ENCODE results near the gene TMPRSS3.

TMPRSS3 gene

GRCh38 chr21:42382915-42383314 lies 12.9 kb downstream of the TMPRSS3 start:
- Mint-ChIP-seq H3K4me3 (no peak overlapping the region), H3K27ac (no peak overlapping the region), H3K27me3 (no peaks in the 10 kb centered on the region), H3K36me3 (ENCODE audit: low read depth) (peaks cover 21% of the 10 kb centered on the region), H3K4me1 (ENCODE audit: low read depth) (peaks cover 26% of the 10 kb centered on the region), H3K9me3 (peaks cover 8% of the 10 kb centered on the region)
- DNase-seq, result no peak

DNA sequence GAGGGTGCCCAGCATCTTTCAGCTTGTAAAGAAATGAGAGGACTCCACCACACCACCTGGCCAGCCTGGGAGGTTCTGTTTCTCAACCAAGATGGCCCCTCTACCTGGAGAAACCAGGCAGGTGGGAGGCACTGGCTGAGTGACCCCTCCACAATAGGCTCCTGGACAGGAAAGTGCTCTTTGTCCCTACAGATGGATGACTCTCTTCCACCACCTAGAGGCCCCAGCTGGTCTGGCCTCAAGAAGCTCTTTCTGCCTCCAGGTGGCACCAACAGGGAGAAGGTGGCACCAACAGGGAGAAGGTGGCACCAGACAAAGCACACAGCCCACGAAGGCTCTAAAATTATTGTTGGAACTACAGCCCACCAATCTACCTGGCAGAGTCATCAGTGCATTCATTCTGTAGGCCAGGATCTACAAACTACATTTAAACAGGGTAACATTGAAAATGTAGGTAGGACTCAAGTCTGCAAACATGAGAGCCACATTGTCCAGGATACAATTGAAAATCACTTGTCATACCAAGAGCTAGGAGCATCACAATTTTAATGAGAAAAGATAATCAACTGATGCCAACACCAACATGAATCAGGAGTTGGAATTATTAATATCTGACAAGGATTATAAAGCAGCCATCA lies 14.4 kb downstream of the TMPRSS3 start:
- H3K4me3 Mint-ChIP-seq, result no peak overlapping the region
- H3K27ac Mint-ChIP-seq, result no peak overlapping the region
- peak; percentile 60 for DNase-seq
- no peaks in the 10 kb centered on the region for H3K27me3 Mint-ChIP-seq
- H3K9me3 Mint-ChIP-seq, result peaks cover 8% of the 10 kb centered on the region
- peaks cover 14% of the 10 kb centered on the region for H3K4me1 Mint-ChIP-seq (ENCODE audit: low read depth)
- peaks cover 19% of the 10 kb centered on the region for H3K36me3 Mint-ChIP-seq (ENCODE audit: low read depth)

- H3K36me3 Mint-ChIP-seq (ENCODE audit: low read depth), result peaks cover 19% of the 10 kb centered on the region
- H3K27me3 Mint-ChIP-seq, result no peaks in the 10 kb centered on the region
- no peak overlapping the region for H3K4me3 Mint-ChIP-seq
- H3K4me1 Mint-ChIP-seq (ENCODE audit: low read depth), result peaks cover 25% of the 10 kb centered on the region
- H3K27ac Mint-ChIP-seq, result no peak overlapping the region
- H3K9me3 Mint-ChIP-seq, result peaks cover 8% of the 10 kb centered on the region
- no peak for DNase-seq
Observed at GRCh38 chr21:42379426-42380215, 16.2 kb downstream of the TMPRSS3 start.

DNA sequence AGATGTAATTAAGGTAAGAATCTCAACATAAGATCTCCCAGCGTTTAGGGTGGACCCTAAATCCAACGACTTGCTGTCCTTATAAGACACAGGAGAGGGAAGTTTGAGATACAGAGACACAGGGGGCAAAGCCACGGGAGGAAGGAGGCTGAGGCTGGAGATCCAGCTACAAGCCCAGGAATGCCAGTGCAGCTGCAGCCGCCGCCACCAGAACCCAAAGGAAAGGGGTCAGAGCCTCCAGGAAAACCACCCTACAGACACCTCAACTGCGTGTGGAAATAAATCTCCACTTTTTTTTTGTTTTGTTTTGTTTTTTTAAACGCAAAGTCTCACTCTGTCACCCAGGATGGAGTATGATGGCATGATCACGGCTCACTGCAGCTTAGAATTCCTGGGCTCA lies 17.4 kb downstream of the TMPRSS3 start:
- DNase-seq, result no peak
- no peaks in the 10 kb centered on the region for H3K27me3 Mint-ChIP-seq
- peaks cover 37% of the 10 kb centered on the region for H3K4me1 Mint-ChIP-seq (ENCODE audit: low read depth)
- peaks cover 8% of the 10 kb centered on the region for H3K9me3 Mint-ChIP-seq
- H3K4me3 Mint-ChIP-seq, result no peak overlapping the region
- H3K36me3 Mint-ChIP-seq (ENCODE audit: low read depth), result peaks cover 19% of the 10 kb centered on the region
- H3K27ac Mint-ChIP-seq, result no peak overlapping the region

DNA sequence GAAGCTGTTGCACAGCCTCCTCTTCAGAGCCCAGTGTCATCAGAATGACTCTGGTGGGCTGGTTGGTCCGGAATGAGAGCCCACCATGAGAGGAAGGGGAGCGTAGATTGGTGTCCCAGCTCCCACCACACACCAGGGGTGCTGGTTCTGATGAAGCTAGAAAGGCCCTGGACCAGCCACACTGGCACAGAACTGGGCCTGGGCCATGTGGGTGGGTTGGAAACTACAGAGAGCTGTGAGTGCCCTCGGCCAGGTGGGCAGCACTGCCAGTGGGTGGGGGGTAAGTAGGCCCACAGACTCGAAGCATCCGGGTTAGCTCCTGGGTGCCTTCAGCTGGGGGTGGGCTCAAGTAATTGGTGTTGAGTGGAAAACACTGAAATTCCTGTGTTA lies 17.9 kb downstream of the TMPRSS3 start:
- peaks cover 42% of the 10 kb centered on the region for H3K4me1 Mint-ChIP-seq (ENCODE audit: low read depth)
- no peak overlapping the region for H3K4me3 Mint-ChIP-seq
- no peak overlapping the region for H3K27ac Mint-ChIP-seq
- no peak for DNase-seq
- peaks cover 8% of the 10 kb centered on the region for H3K9me3 Mint-ChIP-seq
- peaks cover 20% of the 10 kb centered on the region for H3K36me3 Mint-ChIP-seq (ENCODE audit: low read depth)
- no peaks in the 10 kb centered on the region for H3K27me3 Mint-ChIP-seq

DNA sequence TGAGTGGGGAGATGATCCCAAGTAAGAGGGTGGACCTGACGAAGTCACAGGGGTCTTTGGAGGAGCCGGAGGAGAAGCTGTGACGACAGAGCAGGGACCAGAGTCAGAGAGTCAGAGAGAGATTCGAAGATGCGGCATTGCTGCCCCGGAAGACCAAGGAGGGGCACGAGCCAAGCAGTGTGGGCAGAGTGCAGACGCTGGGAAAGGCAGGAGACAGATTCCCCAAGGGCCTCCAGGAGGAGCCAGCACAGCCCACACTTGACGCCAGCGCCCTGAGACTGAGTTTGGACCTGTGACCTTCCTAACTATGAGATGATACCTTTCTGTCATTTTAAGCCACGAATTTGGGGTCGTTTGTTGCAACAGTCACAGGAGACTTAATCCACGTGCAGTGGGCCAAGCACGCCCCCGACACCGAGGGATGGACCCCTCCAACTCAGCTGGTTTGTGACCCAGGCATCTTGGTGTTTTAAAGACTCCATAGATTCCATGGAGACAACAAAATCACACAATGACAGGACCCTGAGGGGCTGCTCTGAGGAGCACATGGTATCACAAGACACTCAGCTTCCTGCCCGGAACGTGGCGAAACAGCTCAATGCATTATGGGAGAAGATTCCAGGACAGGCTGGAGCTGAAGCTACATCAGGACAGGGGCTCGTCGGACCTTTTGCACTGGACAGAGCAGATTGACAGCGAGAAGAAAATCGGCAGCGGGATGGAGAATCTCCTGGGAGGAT lies 18.5 kb downstream of the TMPRSS3 start:
- Mint-ChIP-seq H3K36me3 (ENCODE audit: low read depth) (peaks cover 18% of the 10 kb centered on the region), H3K27ac (peak overlapping the region; percentile 12), H3K9me3 (peaks cover 8% of the 10 kb centered on the region), H3K4me1 (ENCODE audit: low read depth) (peaks cover 48% of the 10 kb centered on the region), H3K27me3 (no peaks in the 10 kb centered on the region), H3K4me3 (no peak overlapping the region)
- no peak for DNase-seq

GRCh38 chr21:42376338-42376982 lies 19.4 kb downstream of the TMPRSS3 start:
- Mint-ChIP-seq H3K4me3 (no peak overlapping the region), H3K36me3 (ENCODE audit: low read depth) (peaks cover 11% of the 10 kb centered on the region), H3K27me3 (no peaks in the 10 kb centered on the region), H3K4me1 (ENCODE audit: low read depth) (peaks cover 50% of the 10 kb centered on the region), H3K9me3 (peaks cover under 1% of the 10 kb centered on the region), H3K27ac (peak overlapping the region; percentile 57)
- DNase-seq, result no peak

- Mint-ChIP-seq H3K4me1 (ENCODE audit: low read depth) (peaks cover 52% of the 10 kb centered on the region), H3K36me3 (ENCODE audit: low read depth) (peaks cover 10% of the 10 kb centered on the region), H3K27me3 (no peaks in the 10 kb centered on the region), H3K4me3 (no peak overlapping the region), H3K9me3 (no peaks in the 10 kb centered on the region), H3K27ac (peak overlapping the region; percentile 97)
- DNase-seq, result no peak
Observed at GRCh38 chr21:42375966-42376337, 19.9 kb downstream of the TMPRSS3 start.

- Mint-ChIP-seq H3K4me1 (ENCODE audit: low read depth) (peaks cover 52% of the 10 kb centered on the region), H3K27me3 (no peaks in the 10 kb centered on the region), H3K4me3 (peak overlapping the region; percentile 70), H3K9me3 (no peaks in the 10 kb centered on the region), H3K27ac (peak overlapping the region; percentile 97), H3K36me3 (ENCODE audit: low read depth) (peaks cover 8% of the 10 kb centered on the region)
- no peak for DNase-seq
Observed at GRCh38 chr21:42375506-42375905, 20.3 kb downstream of the TMPRSS3 start.

- peaks cover 7% of the 10 kb centered on the region for H3K36me3 Mint-ChIP-seq (ENCODE audit: low read depth)
- peak overlapping the region; percentile 97 for H3K27ac Mint-ChIP-seq
- peak; percentile 48 for DNase-seq
- H3K9me3 Mint-ChIP-seq, result no peaks in the 10 kb centered on the region
- H3K4me3 Mint-ChIP-seq, result peak overlapping the region; percentile 70
- no peaks in the 10 kb centered on the region for H3K27me3 Mint-ChIP-seq
- peaks cover 52% of the 10 kb centered on the region for H3K4me1 Mint-ChIP-seq (ENCODE audit: low read depth)
Observed at GRCh38 chr21:42374864-42375499, 20.9 kb downstream of the TMPRSS3 start.

GRCh38 chr21:42374457-42374856 lies 21.4 kb downstream of the TMPRSS3 start:
- Mint-ChIP-seq H3K36me3 (ENCODE audit: low read depth) (peaks cover 7% of the 10 kb centered on the region), H3K9me3 (no peaks in the 10 kb centered on the region), H3K27ac (peak overlapping the region; percentile 97), H3K27me3 (no peaks in the 10 kb centered on the region), H3K4me1 (ENCODE audit: low read depth) (peaks cover 50% of the 10 kb centered on the region), H3K4me3 (peak overlapping the region; percentile 70)
- DNase-seq, result no peak

- no peak for DNase-seq
- Mint-ChIP-seq H3K4me3 (peak overlapping the region; percentile 70), H3K27me3 (no peaks in the 10 kb centered on the region), H3K36me3 (ENCODE audit: low read depth) (peaks cover 7% of the 10 kb centered on the region), H3K27ac (peak overlapping the region; percentile 97), H3K4me1 (ENCODE audit: low read depth) (peaks cover 50% of the 10 kb centered on the region), H3K9me3 (no peaks in the 10 kb centered on the region)
Observed at GRCh38 chr21:42373908-42374455, 21.9 kb downstream of the TMPRSS3 start.

DNA sequence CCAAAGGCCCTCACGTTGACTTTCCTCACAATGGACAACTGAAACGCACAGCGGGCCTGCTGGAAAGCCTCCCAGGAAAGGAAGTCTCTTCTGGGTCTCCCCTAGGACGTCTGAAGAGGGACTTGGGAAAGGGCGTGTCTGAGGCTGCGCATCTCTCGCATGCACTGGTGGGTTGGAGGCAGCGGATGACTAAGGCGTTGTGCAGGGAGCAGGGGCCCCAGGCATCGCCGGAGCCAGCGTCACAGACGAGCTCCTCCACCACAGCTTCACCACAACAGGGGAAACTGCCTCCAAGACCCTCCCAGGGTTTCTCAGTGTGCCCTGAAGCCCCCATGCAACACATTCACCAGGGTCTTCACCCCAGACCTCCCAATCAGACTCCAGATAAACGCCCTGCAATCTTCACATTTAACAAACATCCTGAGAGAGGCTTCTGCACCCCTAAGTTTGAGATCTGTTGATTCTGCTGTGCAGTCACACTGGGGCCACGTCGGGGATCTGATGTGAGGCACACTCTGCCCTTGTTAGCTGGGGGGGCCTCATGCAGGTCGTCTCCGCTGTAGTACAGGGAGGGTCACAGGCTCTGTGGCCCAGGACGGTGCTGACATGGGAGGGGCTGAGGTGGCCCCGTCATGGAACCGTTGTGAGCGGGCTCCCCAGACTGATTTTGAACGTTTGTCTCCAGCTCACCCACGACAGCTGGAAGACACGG lies 22.5 kb downstream of the TMPRSS3 start:
- H3K9me3 Mint-ChIP-seq, result no peaks in the 10 kb centered on the region
- H3K4me3 Mint-ChIP-seq, result peak overlapping the region; percentile 52
- H3K27ac Mint-ChIP-seq, result peak overlapping the region; percentile 97
- DNase-seq, result peak; percentile 64
- H3K27me3 Mint-ChIP-seq, result no peaks in the 10 kb centered on the region
- H3K4me1 Mint-ChIP-seq (ENCODE audit: low read depth), result peaks cover 51% of the 10 kb centered on the region
- peaks cover 7% of the 10 kb centered on the region for H3K36me3 Mint-ChIP-seq (ENCODE audit: low read depth)
